Stimulated activated CD4-positive, alpha-beta T cell treated with anti-CD3 and anti-CD28 coated beads, Interleukin-4, amount 100 ng/mL, for 1 hour (primary cell): Measurements from ENCODE around the gene RAPGEF5.

ENCODE experiments used
- DNase-seq: peaks from one replicate; pipeline ENCODE4 v3.0.0-alpha.2; 2020

Gene RAPGEF5

GRCh38 chr7:22213081-22213480 is 143.9 kb downstream of the RAPGEF5 start:
- no peak for DNase-seq

- DNase-seq = no peak
Observed at GRCh38 chr7:22210967-22211366, 146.0 kb downstream of the RAPGEF5 start.

GRCh38 chr7:22210355-22210754 is 146.6 kb downstream of the RAPGEF5 start:
- DNase-seq = no peak

GRCh38 chr7:22208799-22209198 is 148.2 kb downstream of the RAPGEF5 start:
- DNase-seq = no peak

GRCh38 chr7:22207724-22208225 is 149.2 kb downstream of the RAPGEF5 start:
- no peak for DNase-seq

GRCh38 chr7:22205631-22206030 is 151.3 kb downstream of the RAPGEF5 start:
- no peak for DNase-seq

GRCh38 chr7:22204312-22204711 is 152.6 kb downstream of the RAPGEF5 start:
- DNase-seq = no peak

GRCh38 chr7:22202141-22202540 is 154.8 kb downstream of the RAPGEF5 start:
- DNase-seq = no peak

- no peak for DNase-seq
Observed at GRCh38 chr7:22201186-22201880, 155.6 kb downstream of the RAPGEF5 start.

GRCh38 chr7:22200777-22201176 is 156.2 kb downstream of the RAPGEF5 start:
- no peak for DNase-seq

- DNase-seq = no peak
Observed at GRCh38 chr7:22200238-22200637, 156.7 kb downstream of the RAPGEF5 start.

GRCh38 chr7:22197376-22197775 is 159.6 kb downstream of the RAPGEF5 start:
- no peak for DNase-seq

GRCh38 chr7:22196429-22196828 is 160.5 kb downstream of the RAPGEF5 start:
- no peak for DNase-seq

GRCh38 chr7:22195397-22196172 is 161.4 kb downstream of the RAPGEF5 start:
- DNase-seq = no peak

GRCh38 chr7:22194658-22195273 is 162.2 kb downstream of the RAPGEF5 start:
- no peak for DNase-seq

GRCh38 chr7:22193450-22193983 is 163.4 kb downstream of the RAPGEF5 start:
- DNase-seq = no peak

GRCh38 chr7:22192801-22193200 is 164.2 kb downstream of the RAPGEF5 start:
- DNase-seq = no peak

GRCh38 chr7:22190736-22191135 is 166.2 kb downstream of the RAPGEF5 start:
- DNase-seq = no peak

GRCh38 chr7:22189741-22190140 is 167.2 kb downstream of the RAPGEF5 start:
- no peak for DNase-seq

- no peak for DNase-seq
Observed at GRCh38 chr7:22189230-22189629, 167.7 kb downstream of the RAPGEF5 start.

GRCh38 chr7:22187691-22188348 is 169.1 kb downstream of the RAPGEF5 start:
- no peak for DNase-seq

- no peak for DNase-seq
Observed at GRCh38 chr7:22185559-22185958, 171.4 kb downstream of the RAPGEF5 start.
